Neutrophil (primary cell): ENCODE data around the gene FLAD1.

ENCODE experiments used
- H3K27ac ChIP-seq: fragments of 200-600 bp; sonication (generic); 2 replicates; pipeline ENCODE4 v1.5.1; 2016; ENCODE audit warnings: mild to moderate bottlenecking, moderate library complexity
- H3K27me3 ChIP-seq: fragments of 200-600 bp; sonication (generic); 2 replicates; pipeline ENCODE4 v1.6.0; 2016; ENCODE audit warnings: mild to moderate bottlenecking
- H3K36me3 ChIP-seq: fragments of 200-600 bp; sonication (generic); 2 replicates; pipeline ENCODE4 v1.5.1; 2017
- H3K4me1 ChIP-seq, 2 experiments: fragments of 200-600 bp in 1 of 2; sonication (generic) in 1 of 2; 1 replicate in 1 of 2; 2 replicates in 1 of 2; pipeline versions ENCODE4 v1.5.1 to v1.6.1; 2013 to 2016; ENCODE audit warnings: low read depth in 1 of 2, low read length in 1 of 2, mild to moderate bottlenecking in 1 of 2, moderate library complexity in 1 of 2; ENCODE audit not compliant: control insufficient read depth in 1 of 2, insufficient read depth in 1 of 2
- H3K4me3 ChIP-seq, 2 experiments: fragments of 200-600 bp in 1 of 2; sonication (generic) in 1 of 2; 1 replicate in 1 of 2; 2 replicates in 1 of 2; pipeline ENCODE4 v1.5.1; 2013 to 2016; ENCODE audit warnings: low read depth in 1 of 2, low read length in 1 of 2, mild to moderate bottlenecking in 1 of 2, moderate library complexity in 1 of 2
- H3K9me3 ChIP-seq: fragments of 200-600 bp; sonication (generic); 2 replicates; pipeline ENCODE4 v1.5.1; 2016
- TF ChIP-seq, protein P1 (sequence below): fragments of 200-600 bp; sonication (generic); IDR thresholded peaks from 2 replicates; pipeline ENCODE4 v1.5.1; 2016; ENCODE audit warnings: antibody characterized with exemption

The FLAD1 gene

DNA sequence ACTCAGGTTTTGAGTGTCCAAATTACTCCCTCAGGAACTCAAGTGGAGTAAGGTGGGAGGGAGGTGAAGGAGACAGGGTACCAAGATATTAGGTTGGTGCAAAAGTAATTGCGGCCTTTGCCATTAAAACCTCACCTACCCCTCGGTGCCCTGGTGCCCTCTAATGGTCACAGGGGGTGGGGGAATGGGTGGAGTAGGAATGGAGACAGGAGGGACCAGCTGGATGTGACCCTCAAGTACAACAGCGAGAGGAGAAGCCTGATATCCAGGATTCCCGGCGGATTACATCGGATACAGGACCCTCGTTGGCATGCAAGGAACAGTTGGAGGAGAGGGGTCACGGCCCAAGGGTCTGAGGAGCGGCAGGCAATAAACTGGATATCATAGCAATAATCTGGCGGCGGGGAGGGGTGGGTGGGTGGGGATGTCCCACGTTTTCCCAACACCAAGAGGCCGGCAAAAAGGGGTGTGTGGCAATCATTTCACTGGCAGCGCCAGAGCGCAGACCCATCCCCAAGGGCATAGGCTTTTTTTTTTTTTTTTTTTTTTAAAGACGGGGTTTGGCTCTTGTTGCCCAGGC lies 15.1 kb downstream of the FLAD1 start:
- TF ChIP-seq, protein P1, sequence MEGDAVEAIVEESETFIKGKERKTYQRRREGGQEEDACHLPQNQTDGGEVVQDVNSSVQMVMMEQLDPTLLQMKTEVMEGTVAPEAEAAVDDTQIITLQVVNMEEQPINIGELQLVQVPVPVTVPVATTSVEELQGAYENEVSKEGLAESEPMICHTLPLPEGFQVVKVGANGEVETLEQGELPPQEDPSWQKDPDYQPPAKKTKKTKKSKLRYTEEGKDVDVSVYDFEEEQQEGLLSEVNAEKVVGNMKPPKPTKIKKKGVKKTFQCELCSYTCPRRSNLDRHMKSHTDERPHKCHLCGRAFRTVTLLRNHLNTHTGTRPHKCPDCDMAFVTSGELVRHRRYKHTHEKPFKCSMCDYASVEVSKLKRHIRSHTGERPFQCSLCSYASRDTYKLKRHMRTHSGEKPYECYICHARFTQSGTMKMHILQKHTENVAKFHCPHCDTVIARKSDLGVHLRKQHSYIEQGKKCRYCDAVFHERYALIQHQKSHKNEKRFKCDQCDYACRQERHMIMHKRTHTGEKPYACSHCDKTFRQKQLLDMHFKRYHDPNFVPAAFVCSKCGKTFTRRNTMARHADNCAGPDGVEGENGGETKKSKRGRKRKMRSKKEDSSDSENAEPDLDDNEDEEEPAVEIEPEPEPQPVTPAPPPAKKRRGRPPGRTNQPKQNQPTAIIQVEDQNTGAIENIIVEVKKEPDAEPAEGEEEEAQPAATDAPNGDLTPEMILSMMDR: no peak
- peaks cover 39 to 45% of the 10 kb centered on the region in 2 experiments for H3K4me1 ChIP-seq
- peak overlapping the region; percentile 69 for H3K27ac ChIP-seq
- H3K9me3 ChIP-seq: no peaks in the 10 kb centered on the region
- no peaks in the 10 kb centered on the region for H3K27me3 ChIP-seq
- no peak overlapping the region for H3K4me3 ChIP-seq
- H3K36me3 ChIP-seq: no peaks in the 10 kb centered on the region

DNA sequence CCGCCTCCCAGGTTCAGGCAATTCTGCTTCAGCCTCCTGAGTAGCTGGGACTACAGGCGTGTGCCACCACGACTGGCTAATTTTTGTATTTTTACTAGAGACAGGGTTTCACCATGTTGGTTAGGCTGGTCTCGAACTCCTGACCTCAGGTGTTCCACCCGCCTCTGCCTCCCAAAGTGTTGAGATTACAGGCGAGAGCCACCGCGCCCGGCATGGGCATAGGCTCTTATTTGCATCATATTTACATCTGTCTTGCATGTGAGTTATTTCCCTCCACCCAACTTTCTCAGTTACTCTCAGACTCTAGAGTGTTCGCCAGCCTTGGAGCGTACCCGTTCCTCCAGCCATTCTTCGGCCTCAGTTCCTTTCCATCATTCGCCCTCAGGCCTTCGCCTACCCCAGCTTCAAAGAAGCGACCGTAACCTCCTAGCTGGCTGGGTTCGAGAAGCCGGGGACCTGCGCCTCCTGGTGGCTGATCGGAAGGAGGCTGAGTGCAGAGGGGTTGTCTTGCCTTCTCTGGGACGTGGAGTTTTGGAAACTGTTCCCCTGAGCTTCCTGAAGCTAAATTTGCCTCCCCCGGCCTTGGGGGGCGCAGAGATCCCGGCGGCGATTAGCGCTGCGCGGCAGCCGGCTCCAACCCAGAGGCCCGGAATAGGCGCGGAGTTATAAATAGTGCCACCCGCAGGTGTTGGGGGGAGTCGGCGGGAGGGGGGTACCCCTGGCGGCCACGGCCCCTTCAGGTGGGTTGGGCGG lies 15.8 kb downstream of the FLAD1 start:
- peak overlapping the region; percentile 97 for H3K27ac ChIP-seq
- peaks cover 40 to 49% of the 10 kb centered on the region in 2 experiments for H3K4me1 ChIP-seq

DNA sequence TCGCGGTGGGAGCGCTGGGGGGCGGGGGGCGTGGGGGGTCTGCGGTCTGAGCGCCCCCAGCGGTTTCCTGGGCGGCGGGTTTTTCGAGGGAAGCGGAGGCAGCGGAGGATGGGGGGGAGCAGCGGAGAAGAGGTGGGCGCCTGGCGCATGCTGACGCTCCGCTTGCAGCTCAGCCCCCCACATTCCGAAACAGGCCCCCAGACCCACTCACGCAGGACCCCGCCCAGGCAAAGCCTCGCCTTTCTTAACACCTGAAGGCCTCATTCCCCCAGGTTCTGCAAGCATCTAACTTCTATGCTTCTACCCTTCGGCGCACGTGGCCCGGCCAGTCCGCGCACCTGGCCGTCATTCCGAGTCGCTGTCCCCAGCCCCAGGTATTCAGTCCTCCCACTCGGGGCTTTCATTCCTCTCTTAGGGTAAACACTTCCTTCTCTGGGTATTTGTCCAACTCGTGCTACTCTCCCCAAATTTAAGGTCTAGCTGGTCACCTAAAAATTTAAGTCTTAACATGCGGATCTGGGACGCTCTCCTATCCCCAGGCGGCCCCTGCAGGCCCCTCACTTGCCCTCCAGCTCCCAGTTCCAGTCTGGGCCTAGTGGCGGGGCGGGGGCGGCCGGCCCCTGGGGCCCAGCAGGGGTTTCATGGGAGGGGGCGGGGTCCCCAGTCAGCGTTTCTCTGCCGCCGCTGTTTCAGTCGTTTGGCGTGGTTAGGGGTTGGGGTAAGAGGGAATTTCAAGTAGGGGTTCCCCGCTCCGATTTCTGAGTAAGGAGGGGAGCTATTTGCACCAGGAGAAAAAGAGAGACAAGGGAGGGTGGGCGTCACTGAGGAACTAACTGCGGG lies 16.6 kb downstream of the FLAD1 start:
- TF ChIP-seq, protein P1: no peak
- Histone ChIP-seq H3K36me3 (no peaks in the 10 kb centered on the region), H3K27ac (peak overlapping the region; percentile 97), H3K4me3 (peak overlapping the region; percentile 85 to 100), H3K9me3 (no peaks in the 10 kb centered on the region), H3K4me1 (peaks cover 48 to 57% of the 10 kb centered on the region in 2 experiments), H3K27me3 (no peaks in the 10 kb centered on the region)

More for the DNA sequence above, 15.8 kb downstream of the FLAD1 start:
- no peaks in the 10 kb centered on the region for H3K36me3 ChIP-seq
- TF ChIP-seq, protein P1: peak; percentile 78
- H3K27me3 ChIP-seq: no peaks in the 10 kb centered on the region
- H3K9me3 ChIP-seq: no peaks in the 10 kb centered on the region
- peak overlapping the region; percentile 53 to 85 for H3K4me3 ChIP-seq

DNA sequence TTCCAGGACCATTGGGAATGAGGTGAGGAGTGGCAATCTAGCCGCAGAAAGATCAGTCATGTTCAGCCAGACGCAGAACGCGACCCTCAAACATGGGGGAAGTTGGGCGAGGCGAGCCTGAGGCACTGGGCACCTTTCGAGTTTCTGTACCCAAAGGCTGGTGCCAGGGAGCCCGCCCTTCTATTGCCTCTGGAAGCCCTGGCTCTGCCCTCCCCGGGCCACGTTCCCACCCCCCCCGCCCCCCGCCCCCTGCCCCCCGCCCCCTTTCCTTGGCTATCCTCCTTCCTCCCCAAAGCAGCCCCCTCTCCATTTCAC lies 17.2 kb downstream of the FLAD1 start:
- Histone ChIP-seq H3K9me3 (no peaks in the 10 kb centered on the region), H3K27me3 (no peaks in the 10 kb centered on the region), H3K4me3 (peak overlapping the region; percentile 85 to 100), H3K36me3 (no peaks in the 10 kb centered on the region), H3K4me1 (peaks cover 54 to 63% of the 10 kb centered on the region in 2 experiments), H3K27ac (peak overlapping the region; percentile 97)
- TF ChIP-seq, protein P1: no peak

DNA sequence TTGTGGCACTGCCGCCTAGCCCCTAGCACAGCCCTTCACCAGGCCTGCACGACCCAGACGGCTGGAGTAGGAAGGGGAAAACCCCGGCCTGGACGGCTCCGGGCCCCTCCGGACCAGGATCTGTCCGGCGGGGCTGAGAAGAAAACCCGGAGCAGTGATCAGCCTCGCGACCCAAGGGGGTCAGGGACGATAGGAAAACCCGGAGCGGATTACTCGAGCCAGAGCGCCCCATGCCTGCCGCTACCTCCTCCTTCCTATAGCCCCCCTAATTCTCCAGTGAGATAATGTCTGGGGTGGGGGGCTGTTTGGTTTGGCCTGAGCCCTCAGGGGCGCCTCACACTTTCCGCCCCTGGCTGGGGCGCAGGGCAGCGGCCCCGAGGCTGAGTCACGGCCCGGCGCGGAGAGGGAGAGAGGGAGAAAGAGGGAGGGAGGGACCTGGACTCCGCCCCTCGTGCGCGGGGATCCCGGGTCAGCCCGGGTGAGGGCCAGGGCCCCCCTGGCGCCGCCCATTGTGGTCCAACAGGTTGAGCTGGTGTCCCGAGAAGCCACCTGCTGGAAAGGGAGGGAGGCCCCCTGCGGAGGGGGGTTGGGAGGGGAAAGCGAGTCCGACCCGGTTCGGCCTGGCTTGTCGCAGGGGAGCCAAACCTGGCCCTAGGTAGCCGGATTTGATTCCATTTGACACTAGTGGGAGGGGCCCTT lies 17.7 kb downstream of the FLAD1 start:
- peak overlapping the region; percentile 85 to 100 for H3K4me3 ChIP-seq
- TF ChIP-seq, protein P1: peak; percentile 38
- peaks cover 59 to 68% of the 10 kb centered on the region in 2 experiments for H3K4me1 ChIP-seq
- peak overlapping the region; percentile 97 for H3K27ac ChIP-seq
- no peaks in the 10 kb centered on the region for H3K36me3 ChIP-seq
- no peaks in the 10 kb centered on the region for H3K9me3 ChIP-seq
- H3K27me3 ChIP-seq: no peaks in the 10 kb centered on the region
